CD14-positive monocyte (primary cell): ENCODE results near the gene FANCD2OS. TPM values are rescaled to one million over a fixed set of nuclear protein-coding genes. Genes with fewer than 3 reads are reported as not detected.

Source experiments
- DNase-seq, 3 donors: peaks; one replicate each; pipeline ENCODE4 v3.0.0-alpha.2; 2011 to 2022
- H2AFZ ChIP-seq: 2 replicates; pipeline ENCODE4 v1.6.0; 2012; ENCODE audit warnings: mild to moderate bottlenecking, low read depth, low read length, inconsistent platforms; ENCODE audit not compliant: insufficient read depth, poor library complexity, severe bottlenecking
- H3K27ac ChIP-seq, 2 donors: 1 replicate in 1 of 2; 2 replicates in 1 of 2; pipeline ENCODE4 v1.5.1; 2012 to 2013; ENCODE audit warnings: low read length in 2 of 2, control low read depth in 1 of 2, inconsistent platforms in 1 of 2, low read depth in 1 of 2, mild to moderate bottlenecking in 1 of 2
- H3K27me3 ChIP-seq, 2 donors: one replicate each; pipeline versions ENCODE4 v1.6.0 to v1.6.1; 2011 to 2013; ENCODE audit warnings: low read length in 2 of 2; ENCODE audit not compliant: control insufficient read depth in 2 of 2, insufficient read depth in 2 of 2
- H3K36me3 ChIP-seq, 2 donors: replicated peaks in 1 of 2; 1 replicate in 1 of 2; 2 replicates in 1 of 2; pipeline versions ENCODE4 v1.5.1 to v1.6.1; 2012 to 2013; ENCODE audit warnings: low read length in 2 of 2, control low read depth in 1 of 2, inconsistent platforms in 1 of 2, mild to moderate bottlenecking in 1 of 2; ENCODE audit not compliant: insufficient read depth in 2 of 2, control insufficient read depth in 1 of 2
- H3K4me1 ChIP-seq, 2 donors: 1 replicate in 1 of 2; 2 replicates in 1 of 2; pipeline versions ENCODE4 v1.5.1 to v1.6.1; 2012 to 2013; ENCODE audit warnings: low read length in 2 of 2, control low read depth in 1 of 2, inconsistent platforms in 1 of 2, mild to moderate bottlenecking in 1 of 2, moderate library complexity in 1 of 2; ENCODE audit not compliant: insufficient read depth in 2 of 2, control insufficient read depth in 1 of 2
- H3K4me2 ChIP-seq: replicated peaks from 2 replicates; pipeline ENCODE3; 2012; ENCODE audit warnings: low read length, moderate library complexity, mild to moderate bottlenecking; ENCODE audit not compliant: poor library complexity, severe bottlenecking; ENCODE audit errors: extremely low read depth
- H3K4me3 ChIP-seq, 3 experiments: fragments of 200-600 bp in 1 of 3; sonication (generic) in 1 of 3; replicated peaks in 1 of 3; 1 replicate in 2 of 3; 2 replicates in 1 of 3; pipeline ENCODE4 v1.5.1; 2011 to 2013; ENCODE audit warnings: low read length in 3 of 3, mild to moderate bottlenecking in 3 of 3, control low read depth in 2 of 3, low read depth in 2 of 3, inconsistent platforms in 1 of 3, moderate library complexity in 1 of 3
- H3K79me2 ChIP-seq: 2 replicates; pipeline ENCODE4 v1.6.0; 2012; ENCODE audit warnings: mild to moderate bottlenecking, control low read depth, inconsistent platforms, low read length, moderate library complexity; ENCODE audit not compliant: insufficient read depth
- H3K9ac ChIP-seq: 2 replicates; pipeline ENCODE4 v1.6.0; 2017; ENCODE audit warnings: low read length, mild to moderate bottlenecking; ENCODE audit not compliant: insufficient read depth, poor library complexity, severe bottlenecking
- H3K9me3 ChIP-seq, 2 donors: replicated peaks in 1 of 2; 1 replicate in 1 of 2; 2 replicates in 1 of 2; pipeline versions ENCODE4 v1.5.1 to v1.6.1; 2012 to 2013; ENCODE audit warnings: low read length in 2 of 2, control low read depth in 1 of 2; ENCODE audit not compliant: control insufficient read depth in 1 of 2, insufficient read depth in 1 of 2
- H4K20me1 ChIP-seq: 2 replicates; pipeline ENCODE4 v1.6.0; 2012; ENCODE audit warnings: mild to moderate bottlenecking, low read length, control low read depth, moderate library complexity; ENCODE audit not compliant: insufficient read depth
- H3K27ac Mint-ChIP-seq, 7 donors: one replicate each; pipeline ENCODE4 v1.8.0; 2020; ENCODE audit warnings: mild to moderate bottlenecking in 7 of 7, mixed read lengths in 7 of 7, moderate library complexity in 6 of 7, inconsistent platforms in 2 of 7
- H3K27me3 Mint-ChIP-seq, 3 donors: one replicate each; pipeline ENCODE4 v1.8.0; 2021 to 2022; ENCODE audit warnings: low read depth in 3 of 3, mild to moderate bottlenecking in 3 of 3, mixed read lengths in 3 of 3, moderate library complexity in 3 of 3, inconsistent platforms in 1 of 3
- H3K36me3 Mint-ChIP-seq, 2 donors: one replicate each; pipeline ENCODE4 v1.8.0; 2020; ENCODE audit warnings: mixed read lengths in 2 of 2, inconsistent platforms in 1 of 2, mild to moderate bottlenecking in 1 of 2
- H3K4me1 Mint-ChIP-seq: one replicate; pipeline ENCODE4 v1.8.0; 2020; ENCODE audit warnings: mild to moderate bottlenecking, mixed read lengths
- H3K4me3 Mint-ChIP-seq, 2 donors: one replicate each; pipeline ENCODE4 v1.8.0; 2020; ENCODE audit warnings: mild to moderate bottlenecking in 2 of 2, mixed read lengths in 2 of 2, moderate library complexity in 1 of 2
- H3K9me3 Mint-ChIP-seq, 7 donors: one replicate each; pipeline ENCODE4 v1.8.0; 2020 to 2022; ENCODE audit warnings: mixed read lengths in 7 of 7, mild to moderate bottlenecking in 6 of 7, moderate library complexity in 6 of 7, inconsistent platforms in 2 of 7
- CTCF ChIP-seq: fragments of 200-600 bp; IDR thresholded peaks from one replicate; pipeline ENCODE4 v1.8.0; 2022; ENCODE audit warnings: antibody characterized with exemption, mild to moderate bottlenecking
- whole genome bisulfite sequencing: methylation state at CpG from one replicate; pipeline ENCODE4 v1.1.5; 2013; ENCODE audit warnings: missing lambda C conversion rate; ENCODE audit not compliant: insufficient coverage; 5-methylcytosine and 5-hydroxymethylcytosine counted together
- intact Hi-C, 2 donors: fragments of 100-400 bp; cut with micrococcal nuclease; formaldehyde crosslinking; loops; one replicate each; pipeline versions ENCODE4 v1.15.0 to v1.15.1; 2023
- polyA plus RNA-seq, 3 donors: library from polyadenylated mRNA; depleted of rRNA in 1 of 3; unstranded in 2 of 3; stranded (reverse) in 1 of 3; fragments of 300-500 nt in 2 of 3; fragments of >200 nt in 1 of 3; fragmentation: Illumina TruSeq in 2 of 3; gene quantifications; 1 replicate in 2 of 3; 2 replicates in 1 of 3; pipeline ENCODE4 v1.2.3, GENCODE V29; 2012 to 2021

Gene FANCD2OS
- polyA plus RNA-seq, 3 donors: not detected

DNA sequence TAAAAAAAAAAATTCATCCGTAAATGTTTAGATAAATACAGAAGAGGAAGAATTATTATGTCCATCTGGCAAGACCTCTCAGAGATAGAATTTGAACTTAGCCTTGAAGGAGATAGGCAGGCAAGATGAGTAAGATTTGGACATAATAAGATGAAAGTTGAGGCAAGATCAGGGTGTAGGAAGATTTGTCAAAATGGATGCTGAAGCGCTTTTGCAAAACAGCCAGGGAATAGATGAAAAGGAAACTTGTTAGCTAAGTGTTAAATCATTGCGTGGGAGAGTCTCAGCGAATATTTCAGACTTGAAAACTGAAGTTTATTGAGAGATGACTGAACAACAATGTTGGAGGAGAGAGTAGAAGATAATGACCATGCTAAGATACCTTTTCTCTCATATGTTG lies 14.7 kb upstream of the FANCD2OS start:
- Histone ChIP-seq H3K27me3 (no peaks in the 10 kb centered on the region), H3K36me3 (peaks cover 52 to 78% of the 10 kb centered on the region in 2 donors), H3K4me2 (no peak overlapping the region), H3K4me3 (no peak overlapping the region), H3K9me3 (no peaks in the 10 kb centered on the region), H3K9ac (no peak overlapping the region), H3K27ac (peak overlapping the region in 1 of 2 donors; percentile 14), H3K79me2 (peaks cover 64% of the 10 kb centered on the region), H3K4me1 (no peaks in the 10 kb centered on the region), H4K20me1 (peaks cover 70% of the 10 kb centered on the region), H2AFZ (no peak overlapping the region)
- H3K27me3 Mint-ChIP-seq: peaks cover 0 to 1% (median 0%) of the 10 kb centered on the region in 3 donors
- H3K4me1 Mint-ChIP-seq: peaks cover 7% of the 10 kb centered on the region
- intact Hi-C loops: no loop called here
- H3K36me3 Mint-ChIP-seq: peaks cover 58 to 85% of the 10 kb centered on the region in 2 donors
- peak overlapping the region in 2 of 7 donors; percentile 4 to 37 for H3K27ac Mint-ChIP-seq
- no peaks in the 10 kb centered on the region for H3K9me3 Mint-ChIP-seq
- no peak overlapping the region for H3K4me3 Mint-ChIP-seq
- 100% methylated on average over 3 of the region's 4 CpGs for WGBS
- no peak for DNase-seq
- TF ChIP-seq CTCF: no peak

GRCh38 chr3:10121064-10121463 lies 13.0 kb upstream of the FANCD2OS start:
- H4K20me1 ChIP-seq: peaks cover 76% of the 10 kb centered on the region
- intact Hi-C loops: no loop called here
- no peak for TF ChIP-seq CTCF

More at GRCh38 chr3:10121064-10121463, 13.0 kb upstream of the FANCD2OS start:
- peak overlapping the region in 2 of 7 donors; percentile 42 to 51 for H3K27ac Mint-ChIP-seq
- Histone ChIP-seq H3K79me2 (peaks cover 81% of the 10 kb centered on the region), H3K9me3 (no peaks in the 10 kb centered on the region), H2AFZ (no peak overlapping the region), H3K36me3 (peaks cover 41 to 61% of the 10 kb centered on the region in 2 donors), H3K4me2 (no peak overlapping the region), H3K27ac (no peak overlapping the region), H3K4me1 (peaks cover 11 to 13% of the 10 kb centered on the region in 2 donors), H3K27me3 (no peaks in the 10 kb centered on the region), H3K4me3 (no peak overlapping the region), H3K9ac (no peak overlapping the region)
- H3K27me3 Mint-ChIP-seq: peaks cover 0 to 1% (median 0%) of the 10 kb centered on the region in 3 donors
- H3K36me3 Mint-ChIP-seq: peaks cover 45 to 69% of the 10 kb centered on the region in 2 donors
- 100% methylated on average over 1 of the region's 2 CpGs for WGBS
- H3K9me3 Mint-ChIP-seq: no peaks in the 10 kb centered on the region
- no peak for DNase-seq
- H3K4me1 Mint-ChIP-seq: peaks cover 19% of the 10 kb centered on the region
- no peak overlapping the region for H3K4me3 Mint-ChIP-seq
